HG03025 (cell line): ENCODE measurements around the gene EMC9.
"Not testable (repeated sequence)": the region's sequence is repeated elsewhere in the genome, so short reads cannot be mapped to it uniquely, and the experiment has no call there.

Source experiments
- ATAC-seq: cut with Tn5 transposase; IDR thresholded peaks from one replicate; pipeline ENCODE4 v1.9.1; 2021; ENCODE audit warnings: mild to moderate bottlenecking, moderate library complexity; ENCODE audit not compliant: unreplicated experiment, low FRiP score

EMC9 gene

GRCh38 chr14:24113801-24114531, 27.4 kb downstream of the EMC9 start:
- ATAC-seq, result peak; percentile 23

GRCh38 chr14:24113379-24113800, 28.0 kb downstream of the EMC9 start:
- ATAC-seq, result no peak

DNA sequence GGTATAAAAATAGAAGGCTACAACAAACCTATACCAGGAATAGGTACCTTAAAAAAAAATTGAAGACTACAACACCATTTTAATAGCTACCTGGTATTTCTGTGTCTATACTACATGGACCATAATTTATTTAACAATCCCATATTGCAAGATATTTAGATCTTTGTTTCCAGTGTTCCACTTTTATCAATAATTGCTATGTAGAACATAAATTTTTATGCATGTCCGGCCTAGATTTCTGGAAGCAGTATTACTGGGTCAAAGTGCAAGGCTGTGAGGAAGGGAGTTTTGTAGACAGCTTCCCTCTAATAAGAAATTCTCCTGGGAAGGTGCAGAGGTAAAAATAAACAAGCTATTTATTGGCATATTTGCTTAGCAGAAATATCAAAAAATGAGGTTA, 30.9 kb downstream of the EMC9 start:
- ATAC-seq, result no peak

- ATAC-seq, result no peak
Measured at GRCh38 chr14:24110060-24110459, 31.3 kb downstream of the EMC9 start.

DNA sequence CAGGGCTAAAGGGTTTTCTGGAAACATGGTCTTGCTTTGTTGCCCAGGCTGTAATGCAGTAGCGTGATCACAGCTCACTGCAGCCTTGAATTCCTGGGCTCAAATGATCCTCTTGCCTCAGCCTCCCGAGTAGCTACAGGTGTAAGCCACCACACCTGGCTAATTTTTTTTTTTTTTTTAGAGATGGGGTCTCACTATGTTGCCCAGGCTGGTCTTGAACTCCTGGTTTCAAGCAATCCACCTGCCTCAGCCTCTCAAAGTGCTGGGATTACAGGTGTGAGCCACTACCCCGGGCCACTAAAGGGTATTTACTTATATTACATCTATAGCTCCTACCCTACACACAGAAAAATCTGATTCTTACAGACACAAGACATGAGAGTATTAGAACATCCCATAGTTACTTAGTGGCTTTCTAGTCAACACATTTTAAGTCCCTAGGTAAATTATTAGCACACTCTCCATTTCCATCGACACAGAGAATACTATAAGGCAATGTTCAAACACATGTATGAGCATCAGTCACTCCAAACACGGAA, 33.0 kb downstream of the EMC9 start:
- ATAC-seq, result no peak

DNA sequence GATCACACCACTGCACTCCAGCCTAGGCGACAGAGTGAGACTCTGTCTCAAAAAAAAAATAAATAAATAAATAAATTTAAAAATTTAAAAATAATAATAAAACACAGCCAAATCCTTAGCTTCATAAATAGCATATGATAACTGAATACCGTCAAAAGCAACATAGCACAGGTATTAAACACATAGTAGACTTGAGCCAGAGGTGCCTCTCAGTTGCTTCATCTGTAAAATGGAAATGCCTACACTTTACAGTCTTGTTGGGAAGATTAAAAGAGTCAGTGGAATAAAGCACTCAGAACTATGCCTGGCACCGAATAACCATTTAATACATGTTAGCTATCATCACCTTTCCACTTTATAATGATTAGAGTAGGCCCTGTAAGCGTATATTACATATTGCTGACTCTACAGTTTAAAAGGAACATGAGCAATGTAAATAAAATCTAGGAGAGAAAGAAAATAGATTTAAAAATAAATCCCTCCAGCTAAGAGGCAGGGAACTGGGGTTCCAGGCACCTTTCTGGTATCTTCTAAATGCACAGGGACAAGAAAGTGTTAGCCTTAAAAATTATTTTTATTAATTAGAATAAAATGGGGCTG, 34.6 kb downstream of the EMC9 start:
- no peak for ATAC-seq

DNA sequence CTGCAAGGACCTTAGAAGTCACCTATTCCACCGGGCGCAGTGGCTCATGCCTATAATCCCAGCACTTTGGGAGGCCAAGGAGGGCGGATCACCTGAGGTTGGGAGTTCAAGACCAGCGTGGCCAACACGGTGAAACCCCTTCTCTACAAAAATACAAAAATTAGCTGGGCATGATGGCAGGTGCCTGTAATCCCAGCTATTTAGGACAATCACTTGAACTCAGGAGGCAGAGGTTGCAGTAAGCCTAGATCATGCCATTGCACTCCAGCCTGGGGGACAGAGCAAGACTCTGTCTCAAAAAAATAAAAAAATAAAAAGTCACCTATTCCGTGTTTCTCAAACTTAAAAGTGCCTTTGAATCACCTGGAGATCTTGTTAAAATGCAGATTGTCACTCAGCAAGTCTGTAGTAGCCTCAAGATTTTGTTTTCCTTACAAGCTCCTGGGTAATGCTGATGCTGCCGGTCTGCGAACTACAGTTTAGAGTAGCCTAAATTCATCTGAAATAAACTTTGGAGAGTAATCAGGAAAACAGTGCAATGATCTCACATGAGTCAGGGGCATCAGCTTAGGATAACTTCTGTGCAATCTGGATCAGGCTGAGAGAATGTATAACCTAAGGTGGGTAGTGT, 35.7 kb downstream of the EMC9 start:
- not testable (repeated sequence) for ATAC-seq

DNA sequence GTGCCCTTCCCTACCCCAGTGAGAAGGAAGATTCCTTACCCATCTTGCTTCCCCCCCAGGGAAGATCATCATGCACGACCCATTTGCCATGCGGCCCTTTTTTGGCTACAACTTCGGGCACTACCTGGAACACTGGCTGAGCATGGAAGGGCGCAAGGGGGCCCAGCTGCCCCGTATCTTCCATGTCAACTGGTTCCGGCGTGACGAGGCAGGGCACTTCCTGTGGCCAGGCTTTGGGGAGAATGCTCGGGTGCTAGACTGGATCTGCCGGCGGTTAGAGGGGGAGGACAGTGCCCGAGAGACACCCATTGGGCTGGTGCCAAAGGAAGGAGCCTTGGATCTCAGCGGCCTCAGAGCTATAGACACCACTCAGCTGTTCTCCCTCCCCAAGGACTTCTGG, 37.9 kb downstream of the EMC9 start:
- no peak for ATAC-seq

DNA sequence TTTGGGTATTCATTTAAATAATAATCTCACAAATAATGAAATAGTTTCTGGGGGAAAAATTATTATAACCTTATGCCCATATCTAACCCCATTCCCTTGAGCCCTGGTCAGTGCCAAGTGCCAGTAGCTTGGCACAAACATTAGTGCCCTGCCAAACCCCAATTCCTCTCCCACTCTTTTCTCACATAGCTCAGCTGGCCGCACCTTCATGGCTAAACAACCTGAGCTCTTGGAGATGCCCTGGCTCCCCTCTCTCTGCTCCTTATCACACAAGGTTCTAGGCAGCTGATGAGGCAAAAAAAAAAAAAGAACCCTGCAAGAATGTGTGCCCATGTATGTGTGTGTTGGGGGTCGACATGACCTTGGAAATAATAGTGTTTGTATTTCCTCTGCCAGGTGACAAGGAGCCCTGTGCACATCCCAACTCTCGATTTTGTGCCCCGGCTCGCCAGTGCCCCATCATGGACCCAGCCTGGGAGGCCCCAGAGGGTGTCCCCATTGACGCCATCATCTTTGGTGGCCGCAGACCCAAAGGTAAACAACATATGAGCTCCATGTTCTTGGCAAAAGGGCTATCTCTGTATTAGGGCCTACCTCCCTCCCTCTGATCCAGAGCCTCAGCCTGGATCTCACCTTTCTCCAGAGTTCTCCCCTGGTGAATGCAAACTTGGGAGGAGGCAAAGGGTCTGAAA, 38.9 kb downstream of the EMC9 start:
- no peak for ATAC-seq

- no peak for ATAC-seq
Measured at GRCh38 chr14:24100982-24101494, 40.4 kb downstream of the EMC9 start.

- no peak for ATAC-seq
Measured at GRCh38 chr14:24100197-24100981, 41.0 kb downstream of the EMC9 start.

GRCh38 chr14:24098927-24099813, 42.2 kb downstream of the EMC9 start:
- no peak for ATAC-seq

- no peak for ATAC-seq
Measured at GRCh38 chr14:24098229-24098926, 43.0 kb downstream of the EMC9 start.

GRCh38 chr14:24096545-24097181, 44.7 kb downstream of the EMC9 start:
- no peak for ATAC-seq

DNA sequence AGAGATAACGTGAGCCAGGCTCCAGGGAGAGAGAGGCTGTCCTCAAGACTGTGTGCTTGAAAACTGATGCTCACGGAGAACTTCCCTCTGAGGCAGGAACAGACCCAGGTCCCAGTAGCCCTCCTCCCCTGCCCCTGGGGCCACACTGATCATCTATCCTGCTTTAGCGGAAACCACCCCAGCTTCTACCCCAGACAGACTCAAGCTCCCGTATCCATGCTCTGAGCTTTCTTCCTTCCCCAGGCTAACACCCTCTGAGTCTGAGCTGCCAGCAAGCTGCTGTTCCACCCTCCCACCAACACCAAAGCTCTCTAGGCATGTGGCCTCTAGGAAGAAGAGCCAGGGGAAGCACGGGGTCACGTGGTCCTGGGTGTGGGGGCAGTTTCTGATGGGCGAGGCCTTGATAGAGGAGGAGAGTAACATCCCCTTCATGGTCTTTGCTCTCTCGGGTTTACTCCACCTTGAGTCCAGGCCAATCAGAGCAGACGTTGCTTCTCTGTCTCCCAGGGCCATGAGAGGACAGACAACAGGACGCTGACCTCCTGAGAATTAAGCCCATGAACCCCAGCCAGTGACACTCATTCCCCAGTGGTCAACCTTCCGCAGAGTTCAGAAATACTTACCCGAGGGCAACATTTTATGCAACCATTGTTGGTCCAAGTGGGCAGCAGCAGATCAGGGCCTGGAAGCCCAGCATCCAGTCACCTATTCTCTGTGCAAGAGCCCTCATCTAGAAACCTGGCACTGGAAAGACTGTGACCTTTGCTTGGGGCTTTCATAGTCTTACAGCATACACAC, 45.9 kb downstream of the EMC9 start:
- peak; percentile 43 for ATAC-seq

DNA sequence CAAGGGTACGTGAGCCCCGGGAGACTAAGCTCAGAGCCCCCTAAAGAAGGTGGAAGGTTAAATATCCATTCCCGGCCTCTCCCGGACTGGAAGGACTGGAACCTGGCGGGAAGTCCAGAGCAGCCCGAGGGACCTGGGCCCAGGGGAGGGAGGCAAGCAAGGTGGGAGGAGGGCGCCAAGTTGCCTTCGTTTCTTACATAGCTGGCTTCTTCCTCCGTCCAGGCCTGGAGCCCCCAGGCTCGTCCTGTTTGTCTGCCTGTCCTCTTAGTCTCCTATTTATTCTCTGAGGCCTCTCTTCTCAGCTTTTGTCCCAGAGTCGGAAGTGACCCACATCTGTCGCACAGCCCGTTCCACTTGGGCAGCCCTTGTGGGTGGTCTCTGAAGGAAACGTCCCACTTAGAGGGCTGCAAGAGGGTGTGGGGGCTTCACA, 46.5 kb downstream of the EMC9 start:
- ATAC-seq, result no peak
